Dermis blood vessel endothelial cell (primary cell): Measurements from ENCODE around the gene TOLLIP. TPM values are rescaled to one million over a fixed set of nuclear protein-coding genes. Genes with fewer than 3 reads are reported as not detected.
A peak's percentile ranks its signal among the peaks of the same experiment; 100 is the strongest.
"Not testable (repeated sequence)": the region's sequence is repeated elsewhere in the genome, so short reads cannot be mapped to it uniquely, and the experiment has no call there.

Experiments
- DNase-seq: peaks from one replicate; pipeline ENCODE4 v3.0.0; 2010
- total RNA-seq: library from RNA; depleted of rRNA; stranded (reverse); fragments of >200 nt; gene quantifications from 2 replicates; pipeline ENCODE4 v1.2.3, GENCODE V29; 2014

TOLLIP gene
- 24.8 and 40.6 TPM in 2 replicates for total RNA-seq

GRCh38 chr11:1309498-1310317, at the start of gene TOLLIP:
TSS of gene TOLLIP (minus strand) at chr11:1309632. CDS start at chr11:1309498, 134 bp downstream.
- DNase-seq: peak; percentile 95

GRCh38 chr11:1358931-1359330, 49.5 kb upstream of the TOLLIP start:
- not testable (repeated sequence) for DNase-seq

- no peak for DNase-seq
These were observed 48.9 kb upstream of the TOLLIP start for GRCh38 chr11:1358286-1358685.

- DNase-seq: no peak
These were observed 47.1 kb upstream of the TOLLIP start for GRCh38 chr11:1356478-1356960.

GRCh38 chr11:1356007-1356435, 46.6 kb upstream of the TOLLIP start:
- no peak for DNase-seq

GRCh38 chr11:1354125-1354938, 44.9 kb upstream of the TOLLIP start:
- DNase-seq: no peak

- no peak for DNase-seq
These were observed 44.1 kb upstream of the TOLLIP start for GRCh38 chr11:1353383-1354124.

- no peak for DNase-seq
These were observed 43.4 kb upstream of the TOLLIP start for GRCh38 chr11:1352696-1353382.

- no peak for DNase-seq
These were observed 42.0 kb upstream of the TOLLIP start for GRCh38 chr11:1351278-1351937.

- DNase-seq: no peak
These were observed 40.8 kb upstream of the TOLLIP start for GRCh38 chr11:1350086-1350725.

GRCh38 chr11:1349327-1350041, 40.1 kb upstream of the TOLLIP start:
- DNase-seq: no peak

GRCh38 chr11:1348796-1349326, 39.4 kb upstream of the TOLLIP start:
- no peak for DNase-seq

- DNase-seq: no peak
These were observed 38.8 kb upstream of the TOLLIP start for GRCh38 chr11:1348146-1348795.

- not testable (repeated sequence) for DNase-seq
These were observed 38.1 kb upstream of the TOLLIP start for GRCh38 chr11:1347411-1347999.

GRCh38 chr11:1346669-1347390, 37.4 kb upstream of the TOLLIP start:
- no peak for DNase-seq

- no peak for DNase-seq
These were observed 36.5 kb upstream of the TOLLIP start for GRCh38 chr11:1345737-1346513.

- DNase-seq: no peak
These were observed 34.7 kb upstream of the TOLLIP start for GRCh38 chr11:1344056-1344635.
